Muscle layer of duodenum (tissue), 2 donors: ENCODE results near the gene CHAF1B.
A peak's percentile ranks its signal among the peaks of the same experiment; 100 is the strongest.
"Not testable (repeated sequence)": the region's sequence is repeated elsewhere in the genome, so short reads cannot be mapped to it uniquely, and the experiment has no call there.

Source experiments
- H3K27ac ChIP-seq: one replicate; pipeline ENCODE4 v1.7.0; 2013; ENCODE audit warnings: mild to moderate bottlenecking, low read length
- H3K27me3 ChIP-seq: one replicate; pipeline ENCODE4 v1.7.0; 2013; ENCODE audit warnings: low read depth, mild to moderate bottlenecking, control low read depth, low read length
- H3K36me3 ChIP-seq, 2 donors: one replicate each; pipeline ENCODE4 v1.7.0; 2013; ENCODE audit warnings: low read length in 2 of 2, control low read depth in 1 of 2, mild to moderate bottlenecking in 1 of 2; ENCODE audit not compliant: insufficient read depth in 2 of 2, control insufficient read depth in 1 of 2
- H3K4me1 ChIP-seq, 2 donors: one replicate each; pipeline ENCODE4 v1.7.0; 2013; ENCODE audit warnings: low read length in 2 of 2, mild to moderate bottlenecking in 2 of 2, control low read depth in 1 of 2, moderate library complexity in 1 of 2; ENCODE audit not compliant: insufficient read depth in 2 of 2, control insufficient read depth in 1 of 2
- H3K4me3 ChIP-seq, 2 donors: one replicate each; pipeline ENCODE4 v1.7.0; 2013; ENCODE audit warnings: low read length in 2 of 2, low read depth in 1 of 2, mild to moderate bottlenecking in 1 of 2
- H3K9me3 ChIP-seq, 2 donors: one replicate each; pipeline ENCODE4 v1.7.0; 2013; ENCODE audit warnings: low read length in 2 of 2, control low read depth in 1 of 2, mild to moderate bottlenecking in 1 of 2; ENCODE audit not compliant: control insufficient read depth in 1 of 2
- donor health status: healthy.

Gene CHAF1B

GRCh38 chr21:36385233-36386030, at the start of gene CHAF1B:
Gene CHAF1B (plus strand): TSS chr21:36385392. CDS start chr21:36386137, 745 bp downstream.
- Histone ChIP-seq H3K4me3 (peak within 1 kb of the TSS; percentile 62 to 69), H3K9me3 (no peaks in the 10 kb centered on the region), H3K4me1 (peaks cover 0 to 4% of the 10 kb centered on the region in 2 donors), H3K36me3 (no peaks in the 10 kb centered on the region), H3K27me3 (no peaks in the 10 kb centered on the region), H3K27ac (no peak within 1 kb of the TSS)

GRCh38 chr21:36337099-36337509, 48.1 kb upstream of the CHAF1B start:
- no peaks in the 10 kb centered on the region for H3K9me3 ChIP-seq
- H3K27me3 ChIP-seq = no peaks in the 10 kb centered on the region
- no peak overlapping the region for H3K27ac ChIP-seq
- peaks cover 36 to 44% of the 10 kb centered on the region in 2 donors for H3K36me3 ChIP-seq
- H3K4me1 ChIP-seq = peaks cover 0 to 7% of the 10 kb centered on the region in 2 donors
- no peak overlapping the region for H3K4me3 ChIP-seq

- Histone ChIP-seq H3K27ac (no peak overlapping the region), H3K9me3 (no peaks in the 10 kb centered on the region), H3K4me3 (no peak overlapping the region), H3K36me3 (peaks cover 43 to 46% of the 10 kb centered on the region in 2 donors), H3K4me1 (no peaks in the 10 kb centered on the region), H3K27me3 (no peaks in the 10 kb centered on the region)
Measured at GRCh38 chr21:36338975-36339374, 46.2 kb upstream of the CHAF1B start.

GRCh38 chr21:36342581-36342980, 42.6 kb upstream of the CHAF1B start:
- not testable (repeated sequence) for H3K27ac ChIP-seq, H3K4me3 ChIP-seq
- peaks cover 47 to 66% of the 10 kb centered on the region in 2 donors for H3K36me3 ChIP-seq

GRCh38 chr21:36344931-36345330, 40.3 kb upstream of the CHAF1B start:
- no peaks in the 10 kb centered on the region for H3K9me3 ChIP-seq
- H3K36me3 ChIP-seq = peaks cover 39 to 66% of the 10 kb centered on the region in 2 donors
- no peak overlapping the region for H3K4me3 ChIP-seq
- H3K4me1 ChIP-seq = no peaks in the 10 kb centered on the region
- no peaks in the 10 kb centered on the region for H3K27me3 ChIP-seq
- H3K27ac ChIP-seq = no peak overlapping the region

More at GRCh38 chr21:36342581-36342980, 42.6 kb upstream of the CHAF1B start:
- not testable (repeated sequence) for H3K9me3 ChIP-seq, H3K4me1 ChIP-seq, H3K27me3 ChIP-seq

- Histone ChIP-seq H3K4me3 (no peak overlapping the region), H3K4me1 (no peaks in the 10 kb centered on the region), H3K36me3 (peaks cover 28 to 51% of the 10 kb centered on the region in 2 donors), H3K27ac (no peak overlapping the region), H3K9me3 (no peaks in the 10 kb centered on the region), H3K27me3 (no peaks in the 10 kb centered on the region)
Measured at GRCh38 chr21:36347278-36347961, 37.8 kb upstream of the CHAF1B start.

GRCh38 chr21:36347962-36348328, 37.2 kb upstream of the CHAF1B start:
- Histone ChIP-seq H3K9me3 (no peaks in the 10 kb centered on the region), H3K36me3 (peaks cover 28 to 48% of the 10 kb centered on the region in 2 donors), H3K4me1 (no peaks in the 10 kb centered on the region), H3K27me3 (no peaks in the 10 kb centered on the region), H3K4me3 (no peak overlapping the region), H3K27ac (no peak overlapping the region)

- peaks cover 27 to 42% of the 10 kb centered on the region in 2 donors for H3K36me3 ChIP-seq
Measured at GRCh38 chr21:36349315-36349714, 35.9 kb upstream of the CHAF1B start.

GRCh38 chr21:36350282-36350910, 34.8 kb upstream of the CHAF1B start:
- H3K27me3 ChIP-seq = no peaks in the 10 kb centered on the region
- H3K27ac ChIP-seq = no peak overlapping the region
- H3K36me3 ChIP-seq = peaks cover 23 to 35% of the 10 kb centered on the region in 2 donors

More at GRCh38 chr21:36349315-36349714, 35.9 kb upstream of the CHAF1B start:
- Histone ChIP-seq H3K4me1 (no peaks in the 10 kb centered on the region), H3K27me3 (no peaks in the 10 kb centered on the region), H3K9me3 (no peaks in the 10 kb centered on the region), H3K4me3 (no peak overlapping the region), H3K27ac (no peak overlapping the region)

GRCh38 chr21:36354918-36355680, 30.1 kb upstream of the CHAF1B start:
- Histone ChIP-seq H3K4me1 (no peaks in the 10 kb centered on the region), H3K4me3 (no peak overlapping the region), H3K36me3 (peaks cover 15 to 34% of the 10 kb centered on the region in 2 donors), H3K27me3 (no peaks in the 10 kb centered on the region), H3K27ac (no peak overlapping the region), H3K9me3 (no peaks in the 10 kb centered on the region)

More at GRCh38 chr21:36350282-36350910, 34.8 kb upstream of the CHAF1B start:
- no peaks in the 10 kb centered on the region for H3K4me1 ChIP-seq
- H3K9me3 ChIP-seq = no peaks in the 10 kb centered on the region
- H3K4me3 ChIP-seq = no peak overlapping the region
